Smooth muscle cell (in vitro differentiated cells): ENCODE results near the gene PAPPA2. TPM values are rescaled to one million over a fixed set of nuclear protein-coding genes. Genes with fewer than 3 reads are reported as not detected.

Experiments used
- DNase-seq: peaks from one replicate; lab custom pipeline; 2025; ENCODE audit not compliant: unreplicated experiment; lab: John Stamatoyannopoulos, UW
- H2AFZ ChIP-seq: fragments of 200-600 bp; sonication (generic); 2 replicates; pipeline ENCODE4 v1.6.0; 2016; ENCODE audit warnings: antibody characterized with exemption, low read depth, mild to moderate bottlenecking
- H3F3A ChIP-seq: fragments of 200-600 bp; sonication (generic); 2 replicates; pipeline ENCODE4 v1.6.0; 2017; ENCODE audit warnings: antibody characterized with exemption, low read depth
- H3K27ac ChIP-seq: fragments of 200-600 bp; sonication (generic); 2 replicates; pipeline ENCODE4 v1.5.1; 2016; ENCODE audit warnings: low read depth, mild to moderate bottlenecking
- H3K27me3 ChIP-seq: fragments of 200-600 bp; sonication (generic); 2 replicates; pipeline ENCODE4 v1.6.1; 2016; ENCODE audit warnings: low read depth, mild to moderate bottlenecking
- H3K36me3 ChIP-seq: fragments of 200-600 bp; sonication (generic); 2 replicates; pipeline ENCODE4 v1.5.1; 2016; ENCODE audit warnings: low read depth
- H3K4me1 ChIP-seq: fragments of 200-600 bp; sonication (generic); 2 replicates; pipeline ENCODE4 v1.5.1; 2016; ENCODE audit warnings: low read depth
- H3K4me2 ChIP-seq: fragments of 200-600 bp; sonication (generic); 2 replicates; pipeline ENCODE4 v1.6.0; 2016; ENCODE audit warnings: mild to moderate bottlenecking
- H3K4me3 ChIP-seq: fragments of 200-600 bp; sonication (generic); 2 replicates; pipeline ENCODE4 v1.5.1; 2016; ENCODE audit warnings: mild to moderate bottlenecking
- H3K79me2 ChIP-seq: fragments of 200-600 bp; sonication (generic); 2 replicates; pipeline ENCODE4 v1.6.0; 2016; ENCODE audit warnings: low read depth, mild to moderate bottlenecking
- H3K9ac ChIP-seq: fragments of 200-600 bp; sonication (generic); 2 replicates; pipeline ENCODE4 v1.6.0; 2016; ENCODE audit warnings: low read depth
- H3K9me3 ChIP-seq: fragments of 200-600 bp; sonication (generic); replicated peaks from 2 replicates; pipeline ENCODE4 v1.5.1; 2016; ENCODE audit warnings: low read depth
- H4K20me1 ChIP-seq: fragments of 200-600 bp; sonication (generic); 2 replicates; pipeline ENCODE4 v1.6.0; 2016; ENCODE audit warnings: low read depth
- CTCF ChIP-seq: fragments of 200-600 bp; sonication (generic); IDR thresholded peaks from 2 replicates; pipeline ENCODE4 v1.5.1; 2017; ENCODE audit warnings: borderline replicate concordance, mild to moderate bottlenecking, antibody characterized with exemption; ENCODE audit not compliant: insufficient read depth, poor library complexity, severe bottlenecking
- WGBS: methylation state at CpG from one replicate; pipeline ENCODE4 v1.1.7; 2016; ENCODE audit warnings: low lambda C conversion rate; 5-methylcytosine and 5-hydroxymethylcytosine counted together
- polyA plus RNA-seq: library from polyadenylated mRNA; unstranded; fragments of >200 nt; fragmentation: Nextera tagmentation; extraction: Ambion mirVana; gene quantifications from 2 replicates; pipeline ENCODE4 v1.2.1, GENCODE V29; 2016
- total RNA-seq: library from RNA; depleted of rRNA; stranded (reverse); fragments of >200 nt; gene quantifications from 2 replicates; pipeline ENCODE4 v1.2.3, GENCODE V29; 2014

The PAPPA2 gene
- total and polyA plus RNA-seq, 2 experiments from 2014 or later = 0.03 to 0.27 TPM

- DNase-seq = no peak
- Histone ChIP-seq H3K9ac (no peak overlapping the region), H4K20me1 (no peaks in the 10 kb centered on the region), H3K36me3 (no peaks in the 10 kb centered on the region), H3K9me3 (no peaks in the 10 kb centered on the region), H3K4me1 (no peaks in the 10 kb centered on the region), H3K79me2 (no peaks in the 10 kb centered on the region), H3F3A (no peaks in the 10 kb centered on the region), H3K27me3 (peaks cover 64% of the 10 kb centered on the region), H3K4me3 (no peak overlapping the region), H2AFZ (no peak overlapping the region), H3K27ac (no peak overlapping the region), H3K4me2 (no peak overlapping the region)
- WGBS = 85% methylated on average over 7 of the region's 7 CpGs
- no peak for TF ChIP-seq CTCF
Observed at GRCh38 chr1:176893625-176894352, 430.8 kb downstream of the PAPPA2 start.

GRCh38 chr1:176894450-176894849, 431.5 kb downstream of the PAPPA2 start:
- H3K4me1 ChIP-seq = no peaks in the 10 kb centered on the region
- H3F3A ChIP-seq = no peaks in the 10 kb centered on the region
- H3K9ac ChIP-seq = no peak overlapping the region
- no peaks in the 10 kb centered on the region for H3K79me2 ChIP-seq
- no peaks in the 10 kb centered on the region for H3K36me3 ChIP-seq
- no peak overlapping the region for H3K27ac ChIP-seq
- H3K4me2 ChIP-seq = no peak overlapping the region
- no peak for DNase-seq
- TF ChIP-seq CTCF = no peak
- H3K4me3 ChIP-seq = no peak overlapping the region
- WGBS = 90% methylated on average over 8 of the region's 8 CpGs
- peaks cover 64% of the 10 kb centered on the region for H3K27me3 ChIP-seq
- no peak overlapping the region for H2AFZ ChIP-seq
- H3K9me3 ChIP-seq = no peaks in the 10 kb centered on the region
- no peaks in the 10 kb centered on the region for H4K20me1 ChIP-seq
